ENCODE data around the gene UQCC5.

- no peak for TF ChIP-seq POLR2A (IDR thresholded peaks at IDR 0.05; ENCODE audit: low read depth)
- TF ChIP-seq POLR2AphosphoS5 (IDR thresholded peaks at IDR 0.05): no peak
Measured at GRCh38 chr3:52515192-52515591, 21.2 kb upstream of the UQCC5 start.

All from esophagus muscularis mucosa (tissue), 2 donors.